ENCODE data around the gene ARL8A.

DNA sequence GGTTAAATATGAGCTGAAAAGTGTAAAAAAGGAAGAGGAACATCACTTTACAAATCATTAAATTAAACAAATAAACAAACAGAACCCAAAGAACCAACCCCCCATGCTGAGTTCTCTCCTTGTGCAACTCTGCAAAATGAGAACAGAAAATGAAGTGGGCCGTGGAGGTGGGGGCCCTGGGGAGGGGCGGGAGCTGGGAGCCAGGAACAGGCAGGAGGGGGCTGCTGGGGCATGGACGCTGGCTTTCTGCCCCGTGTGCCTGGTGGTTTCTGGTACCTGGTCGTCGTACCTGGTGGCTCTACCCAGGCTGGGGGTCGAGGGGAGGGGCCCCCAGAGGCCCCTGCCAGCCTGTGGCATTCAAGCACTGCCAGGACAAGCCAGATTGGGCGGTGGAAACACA is 11.0 kb downstream of the ARL8A start:
- TF ChIP-seq, protein P1, sequence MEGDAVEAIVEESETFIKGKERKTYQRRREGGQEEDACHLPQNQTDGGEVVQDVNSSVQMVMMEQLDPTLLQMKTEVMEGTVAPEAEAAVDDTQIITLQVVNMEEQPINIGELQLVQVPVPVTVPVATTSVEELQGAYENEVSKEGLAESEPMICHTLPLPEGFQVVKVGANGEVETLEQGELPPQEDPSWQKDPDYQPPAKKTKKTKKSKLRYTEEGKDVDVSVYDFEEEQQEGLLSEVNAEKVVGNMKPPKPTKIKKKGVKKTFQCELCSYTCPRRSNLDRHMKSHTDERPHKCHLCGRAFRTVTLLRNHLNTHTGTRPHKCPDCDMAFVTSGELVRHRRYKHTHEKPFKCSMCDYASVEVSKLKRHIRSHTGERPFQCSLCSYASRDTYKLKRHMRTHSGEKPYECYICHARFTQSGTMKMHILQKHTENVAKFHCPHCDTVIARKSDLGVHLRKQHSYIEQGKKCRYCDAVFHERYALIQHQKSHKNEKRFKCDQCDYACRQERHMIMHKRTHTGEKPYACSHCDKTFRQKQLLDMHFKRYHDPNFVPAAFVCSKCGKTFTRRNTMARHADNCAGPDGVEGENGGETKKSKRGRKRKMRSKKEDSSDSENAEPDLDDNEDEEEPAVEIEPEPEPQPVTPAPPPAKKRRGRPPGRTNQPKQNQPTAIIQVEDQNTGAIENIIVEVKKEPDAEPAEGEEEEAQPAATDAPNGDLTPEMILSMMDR (conservative IDR thresholded peaks at IDR 0.05) = no peak
- no peak for TF ChIP-seq ZFX (IDR thresholded peaks at IDR 0.05)
